NB4 (cell line): ENCODE data around the gene SLCO3A1.
A peak's percentile ranks its signal among the peaks of the same experiment; 100 is the strongest.

Experiments
- DNase-seq: peaks from one replicate; pipeline ENCODE4 v3.0.0; 2010; ENCODE audit warnings: low read depth
- H3K4me3 ChIP-seq: one replicate; pipeline ENCODE4 v1.5.1; 2011; ENCODE audit warnings: mild to moderate bottlenecking, low read depth, low read length, moderate library complexity
- MYC ChIP-seq: IDR thresholded peaks from 2 replicates; pipeline ENCODE4 v1.6.1; 2011; ENCODE audit warnings: low read depth, low read length
- POLR2A ChIP-seq: IDR thresholded peaks from 2 replicates; pipeline ENCODE4 v1.6.1; 2011; ENCODE audit warnings: mild to moderate bottlenecking; ENCODE audit not compliant: insufficient read length; ENCODE audit errors: extremely low read depth
- TF ChIP-seq, protein P1 (sequence below): IDR thresholded peaks from 2 replicates; pipeline ENCODE4 v1.6.1; 2011; ENCODE audit warnings: low read depth, low read length
- TF ChIP-seq, protein P2 (sequence below): IDR thresholded peaks from one replicate; pipeline ENCODE4 v1.5.1; 2012; ENCODE audit warnings: low read depth, low read length

SLCO3A1 gene

DNA sequence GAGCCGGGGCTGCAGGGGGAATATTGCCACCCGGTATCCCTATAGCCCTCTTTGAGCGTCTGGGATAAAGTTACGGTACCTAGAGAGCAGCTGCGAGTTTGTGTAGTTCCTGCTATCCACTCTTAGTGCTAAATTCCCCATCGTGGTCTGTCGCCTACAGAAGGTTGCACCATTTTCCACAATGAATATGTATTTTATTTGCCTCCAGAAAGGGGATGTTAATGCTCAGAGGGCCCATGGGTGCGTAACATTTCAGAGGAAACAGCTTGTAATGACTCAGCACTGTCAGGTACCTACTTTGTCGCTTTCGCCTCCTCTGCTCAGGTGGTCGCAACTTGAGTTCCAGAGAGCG is 1.1 kb downstream of the SLCO3A1 start:
- peak overlapping the region; percentile 53 for H3K4me3 ChIP-seq

DNA sequence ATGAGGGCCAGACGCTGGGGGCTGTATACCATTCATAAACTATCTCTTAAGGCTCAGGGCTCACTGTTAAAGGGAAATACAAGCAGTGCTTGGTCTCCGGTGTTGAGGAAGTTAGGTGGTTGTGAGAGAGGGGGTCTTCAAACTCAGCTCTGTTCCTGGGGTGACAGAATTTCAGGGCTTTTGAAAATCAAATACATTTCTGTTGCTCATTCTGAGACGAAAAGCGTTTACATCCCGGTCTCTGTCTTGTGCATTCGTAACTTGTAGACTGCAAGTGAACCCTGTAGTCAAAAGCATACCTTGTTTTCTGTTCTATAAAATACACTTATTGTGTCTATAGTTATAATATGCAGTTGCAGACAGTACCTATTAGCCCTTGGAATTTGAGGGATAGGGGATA is 1.7 kb downstream of the SLCO3A1 start:
- no peak for TF ChIP-seq POLR2A
- TF ChIP-seq MYC = no peak
- TF ChIP-seq, protein P1, sequence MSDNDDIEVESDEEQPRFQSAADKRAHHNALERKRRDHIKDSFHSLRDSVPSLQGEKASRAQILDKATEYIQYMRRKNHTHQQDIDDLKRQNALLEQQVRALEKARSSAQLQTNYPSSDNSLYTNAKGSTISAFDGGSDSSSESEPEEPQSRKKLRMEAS = no peak
- TF ChIP-seq, protein P2, sequence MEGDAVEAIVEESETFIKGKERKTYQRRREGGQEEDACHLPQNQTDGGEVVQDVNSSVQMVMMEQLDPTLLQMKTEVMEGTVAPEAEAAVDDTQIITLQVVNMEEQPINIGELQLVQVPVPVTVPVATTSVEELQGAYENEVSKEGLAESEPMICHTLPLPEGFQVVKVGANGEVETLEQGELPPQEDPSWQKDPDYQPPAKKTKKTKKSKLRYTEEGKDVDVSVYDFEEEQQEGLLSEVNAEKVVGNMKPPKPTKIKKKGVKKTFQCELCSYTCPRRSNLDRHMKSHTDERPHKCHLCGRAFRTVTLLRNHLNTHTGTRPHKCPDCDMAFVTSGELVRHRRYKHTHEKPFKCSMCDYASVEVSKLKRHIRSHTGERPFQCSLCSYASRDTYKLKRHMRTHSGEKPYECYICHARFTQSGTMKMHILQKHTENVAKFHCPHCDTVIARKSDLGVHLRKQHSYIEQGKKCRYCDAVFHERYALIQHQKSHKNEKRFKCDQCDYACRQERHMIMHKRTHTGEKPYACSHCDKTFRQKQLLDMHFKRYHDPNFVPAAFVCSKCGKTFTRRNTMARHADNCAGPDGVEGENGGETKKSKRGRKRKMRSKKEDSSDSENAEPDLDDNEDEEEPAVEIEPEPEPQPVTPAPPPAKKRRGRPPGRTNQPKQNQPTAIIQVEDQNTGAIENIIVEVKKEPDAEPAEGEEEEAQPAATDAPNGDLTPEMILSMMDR = no peak
- no peak overlapping the region for H3K4me3 ChIP-seq
- DNase-seq = no peak

More for the DNA sequence above, 1.1 kb downstream of the SLCO3A1 start:
- DNase-seq = peak; percentile 81
- TF ChIP-seq MYC (no peak; the same call in 1 of the 2 replicates), POLR2A (no peak)
- TF ChIP-seq, protein P1 = no peak; the same call in 1 of the 2 replicates
- TF ChIP-seq, protein P2 = no peak

DNA sequence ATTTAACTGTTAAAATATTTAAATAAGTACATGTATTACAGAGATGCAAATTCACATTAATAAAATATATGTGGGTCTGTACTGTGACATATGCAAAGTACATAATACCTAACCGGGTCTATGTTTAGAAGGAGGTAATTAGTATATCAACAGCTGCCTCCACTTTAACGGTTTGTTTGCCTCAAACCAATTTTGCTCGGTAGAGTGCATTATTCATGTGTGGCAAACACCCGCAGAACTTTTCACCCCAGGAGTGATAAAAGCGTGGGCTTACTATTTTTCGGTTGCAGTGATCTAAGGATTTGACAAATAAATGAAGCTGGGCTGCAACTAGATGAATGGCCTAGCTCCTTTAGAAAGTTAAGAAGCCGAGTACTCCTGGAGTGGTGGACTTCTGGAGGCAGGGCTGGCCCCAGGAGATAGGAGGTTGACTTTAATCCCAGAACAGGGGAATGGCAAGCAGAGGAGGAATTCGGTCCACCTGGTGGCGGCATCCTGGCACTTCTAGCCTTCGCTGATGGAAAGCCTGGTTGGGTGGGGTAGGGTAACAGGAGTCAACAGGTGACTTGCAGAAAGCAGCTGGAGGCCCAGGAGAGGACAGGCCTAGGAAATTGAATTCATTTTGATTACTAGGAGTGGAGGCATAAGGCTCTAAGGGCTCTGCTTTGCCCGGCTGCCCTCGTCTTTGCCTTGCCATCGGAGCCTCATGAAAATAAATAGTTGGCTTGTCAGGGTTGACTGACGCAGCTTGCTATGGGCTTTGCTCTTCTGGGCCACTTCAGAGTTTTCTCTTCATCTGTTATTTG is 2.4 kb downstream of the SLCO3A1 start:
- TF ChIP-seq, protein P2 = peak; percentile 12
- TF ChIP-seq, protein P1 = no peak
- DNase-seq = peak; percentile 8
- H3K4me3 ChIP-seq = no peak overlapping the region

DNA sequence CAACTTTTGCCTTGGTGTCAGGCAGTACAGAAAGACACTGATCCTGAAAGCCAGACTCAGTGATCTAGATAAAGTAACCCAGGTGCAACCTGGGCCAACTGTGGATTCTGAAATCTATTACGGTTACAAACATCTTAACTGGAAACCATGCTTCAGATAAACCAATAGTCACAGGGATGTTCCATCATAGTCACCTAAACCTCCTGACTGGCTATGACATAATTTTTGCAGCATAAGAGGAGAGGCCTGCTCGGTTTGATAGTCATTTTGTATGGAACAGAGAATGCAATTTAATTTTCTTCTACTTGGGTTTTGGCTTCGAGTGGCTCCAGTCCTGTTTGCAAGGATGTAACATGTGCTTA is 3.7 kb downstream of the SLCO3A1 start:
- no peak overlapping the region for H3K4me3 ChIP-seq
- DNase-seq = no peak
- TF ChIP-seq, protein P1 = no peak
- TF ChIP-seq MYC (no peak), POLR2A (no peak)
- TF ChIP-seq, protein P2 = no peak

DNA sequence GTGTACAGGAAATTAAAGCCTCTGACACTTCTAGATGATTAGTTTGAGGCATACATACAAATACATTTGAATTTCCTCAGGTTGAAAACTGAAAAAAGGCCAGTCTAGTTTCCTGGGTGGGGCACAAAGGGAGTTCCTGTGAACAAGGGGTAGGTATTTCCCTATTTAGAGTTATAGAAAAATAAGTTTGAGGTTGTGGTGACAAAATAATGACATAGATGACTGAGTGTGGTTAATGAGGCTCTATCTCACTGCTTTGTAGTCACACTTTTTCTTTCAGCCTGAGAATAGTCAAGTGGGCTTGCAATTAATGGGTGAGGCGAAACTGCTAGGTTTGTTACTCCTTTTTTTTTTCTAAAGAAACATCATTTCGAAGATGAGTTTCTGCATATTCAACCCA is 4.3 kb downstream of the SLCO3A1 start:
- no peak overlapping the region for H3K4me3 ChIP-seq
- TF ChIP-seq POLR2A = no peak
- TF ChIP-seq, protein P1 = no peak
- TF ChIP-seq MYC = no peak
- TF ChIP-seq, protein P2 = no peak
- peak; percentile 56 for DNase-seq
